Fibroblast of skin of left biceps (primary cell): ENCODE results near the gene MAP2K5.

Source experiments
- DNase-seq, 2 experiments: peaks; one replicate each; pipeline ENCODE4 v3.0.0-alpha.2; 2013; ENCODE audit warnings: low read depth in 2 of 2

MAP2K5 gene

DNA sequence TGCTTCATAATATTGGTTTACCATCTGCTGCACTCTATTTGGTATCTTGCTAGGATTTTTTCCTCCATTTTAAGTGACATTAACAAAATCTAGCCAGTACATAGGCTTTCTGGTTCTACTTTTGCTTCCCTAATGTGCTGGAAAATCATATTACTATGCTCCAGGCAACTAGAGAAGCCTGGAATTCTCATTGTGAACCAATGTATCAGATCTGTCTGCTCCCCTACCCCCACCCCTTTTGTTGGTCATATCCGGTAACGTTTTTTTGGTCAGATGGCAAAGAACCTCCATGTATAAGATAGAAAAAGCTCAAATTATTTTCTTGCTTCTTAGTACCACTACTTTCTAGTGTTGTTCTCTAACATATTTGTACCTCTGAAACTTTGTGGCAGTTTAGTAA is 17.1 kb downstream of the MAP2K5 start:
- no peak for DNase-seq

- no peak for DNase-seq
Measured at GRCh38 chr15:67560320-67560719, 17.8 kb downstream of the MAP2K5 start.

DNA sequence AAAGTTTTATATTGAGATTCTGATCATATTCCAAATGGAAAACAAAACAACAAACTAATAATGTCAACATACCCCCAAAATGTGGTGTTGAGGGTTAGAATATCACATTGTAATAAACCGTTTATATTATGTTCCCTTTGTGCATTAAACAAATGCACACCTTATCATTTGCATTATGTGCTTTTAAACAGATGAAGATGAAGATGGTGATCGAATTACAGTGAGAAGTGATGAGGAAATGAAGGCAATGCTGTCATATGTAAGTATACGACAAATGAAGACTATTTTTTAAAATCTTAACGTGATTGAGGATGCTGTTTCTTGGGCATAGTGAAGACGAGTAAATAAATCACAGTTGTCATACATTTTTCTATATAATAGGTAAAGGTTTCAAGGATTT is 20.6 kb downstream of the MAP2K5 start:
- DNase-seq: no peak

DNA sequence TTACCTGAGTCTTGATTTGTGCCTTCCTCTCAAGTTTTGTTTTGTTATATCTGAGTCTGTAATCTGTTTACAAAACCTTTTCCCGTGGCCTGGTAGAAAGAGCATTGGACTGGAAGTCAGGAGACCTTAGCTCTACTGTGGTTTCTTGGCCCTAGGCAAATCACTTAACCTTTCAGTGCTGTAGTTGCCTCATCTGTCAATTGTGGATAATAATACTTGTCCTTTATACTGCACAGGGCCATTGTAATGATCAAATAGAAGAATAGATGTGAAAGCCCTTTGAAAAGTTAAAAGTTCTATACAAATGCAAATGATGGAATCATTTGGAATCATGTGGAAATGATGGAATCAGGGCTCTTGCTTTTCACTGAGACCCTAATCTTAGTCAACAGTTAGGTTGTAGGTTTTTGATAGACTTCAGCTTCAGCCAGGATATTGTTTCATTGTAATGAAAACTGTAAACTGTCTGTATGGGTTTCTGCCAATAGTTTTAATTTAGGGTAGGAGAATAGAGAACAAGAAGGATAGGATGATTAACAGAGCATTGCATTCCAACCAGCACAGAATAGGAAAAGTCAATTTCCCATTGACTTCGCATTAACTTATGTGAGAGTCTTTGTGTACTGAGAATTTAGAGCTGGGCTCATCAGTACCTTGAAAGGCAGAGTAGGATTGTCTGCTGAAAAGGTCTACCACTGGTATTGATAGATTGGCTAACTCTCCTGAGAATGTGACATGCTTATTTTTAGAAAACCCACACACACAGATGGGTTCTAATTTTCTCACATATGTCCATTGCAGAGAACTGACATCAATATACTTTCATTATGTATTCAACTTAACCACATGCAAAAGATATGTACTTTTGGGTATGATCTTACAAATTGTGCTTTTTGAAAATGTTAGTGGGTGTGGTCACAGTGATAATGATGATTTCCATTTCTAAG is 21.8 kb downstream of the MAP2K5 start:
- DNase-seq: no peak

DNA sequence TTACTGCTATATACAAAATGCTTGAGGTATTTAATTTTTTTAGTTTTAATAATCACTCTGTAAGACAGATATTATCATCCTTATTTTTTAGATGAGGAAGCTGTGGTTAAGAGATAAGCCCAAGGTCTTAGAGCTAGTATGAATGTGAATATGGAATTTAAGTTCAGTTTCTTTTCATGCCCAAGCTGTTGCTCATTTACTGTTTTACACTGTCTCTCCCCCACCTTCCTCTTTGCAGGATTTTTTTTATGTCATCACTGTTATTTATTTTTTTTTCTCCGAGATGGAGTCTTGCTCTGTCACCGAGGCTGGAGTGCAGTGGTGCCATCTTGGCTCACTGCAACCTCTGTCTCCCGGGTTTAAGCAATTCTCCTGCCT is 22.5 kb downstream of the MAP2K5 start:
- no peak for DNase-seq

DNA sequence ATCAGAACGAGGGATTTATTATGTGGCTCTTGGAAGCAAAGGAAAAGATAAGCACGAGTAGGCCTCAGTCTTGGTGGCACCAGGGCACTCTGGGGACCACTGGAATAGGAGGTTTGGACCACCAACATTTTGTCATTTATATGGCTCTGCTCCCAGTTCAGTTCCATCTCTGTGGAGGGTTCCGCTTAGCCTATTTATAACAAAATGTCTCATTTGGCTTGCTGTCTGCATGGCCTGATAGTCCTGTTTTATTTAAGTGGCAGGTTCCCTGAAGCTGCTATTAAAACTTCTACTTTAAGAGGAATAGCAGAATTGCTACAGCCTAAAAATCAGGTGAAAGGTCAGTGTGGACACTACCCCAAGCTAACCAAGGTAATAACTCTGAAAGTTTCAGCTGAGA is 27.2 kb downstream of the MAP2K5 start:
- DNase-seq: no peak

- DNase-seq: no peak
Measured at GRCh38 chr15:67570875-67571647, 28.6 kb downstream of the MAP2K5 start.

DNA sequence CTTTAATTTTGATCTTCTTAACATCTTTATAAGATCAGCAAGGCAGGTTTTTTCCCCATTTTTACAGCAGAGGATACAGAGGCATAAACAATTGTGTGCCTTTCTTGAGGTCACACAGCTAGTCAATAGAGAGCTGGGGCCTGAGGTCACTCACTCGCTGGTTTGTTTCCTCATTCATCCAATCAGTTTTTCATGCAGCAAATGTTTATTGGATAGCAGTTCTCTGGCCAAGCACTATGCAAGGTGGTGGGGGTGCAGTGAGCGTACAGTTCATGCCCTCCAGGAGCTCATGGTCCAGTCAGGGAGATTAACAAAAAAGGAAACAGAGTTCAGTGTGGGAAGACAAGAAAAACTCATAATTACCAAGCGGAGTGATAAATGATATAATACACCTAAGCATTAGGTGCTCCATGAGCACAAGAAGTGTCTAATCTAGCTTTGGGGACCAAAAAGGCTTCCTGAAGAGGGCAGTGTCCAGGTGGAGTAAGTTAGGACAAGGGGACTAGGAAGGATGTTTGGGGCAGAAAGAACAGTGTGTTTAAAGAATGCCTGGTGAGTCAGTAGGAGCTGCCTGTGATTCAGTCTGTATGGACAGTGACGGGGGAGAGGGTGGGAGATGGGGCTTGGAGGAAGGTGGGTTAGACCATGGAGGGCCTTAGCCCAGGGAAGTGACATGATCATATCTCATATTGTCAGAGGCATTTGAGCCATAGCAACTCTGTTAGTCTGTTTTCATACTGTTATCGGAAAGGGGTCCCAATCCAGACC is 29.3 kb downstream of the MAP2K5 start:
- no peak for DNase-seq

GRCh38 chr15:67573194-67573593 is 30.7 kb downstream of the MAP2K5 start:
- no peak for DNase-seq

DNA sequence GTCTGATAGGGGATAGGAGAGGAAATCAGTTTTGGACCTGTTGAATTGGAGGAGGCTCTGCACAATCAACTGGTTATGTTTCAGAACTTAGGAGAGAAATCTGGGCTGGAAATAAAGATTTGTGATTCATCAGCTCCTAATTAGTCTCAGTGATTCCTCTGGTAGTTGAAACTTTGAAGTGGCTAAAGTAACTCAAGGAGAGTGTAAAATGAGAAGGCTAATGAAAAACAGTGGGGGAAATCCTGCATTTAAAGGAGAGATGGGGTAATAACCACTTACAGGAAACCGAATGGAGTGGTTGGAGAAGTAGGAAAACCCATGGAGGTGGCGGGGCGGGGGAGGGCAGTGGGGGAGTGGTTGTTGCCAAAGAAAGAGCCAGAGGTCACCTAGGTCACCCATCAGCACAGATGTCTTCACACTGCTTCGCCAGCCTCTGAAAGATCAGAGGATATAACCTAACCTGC is 32.6 kb downstream of the MAP2K5 start:
- DNase-seq: peak; percentile 29 to 33

DNA sequence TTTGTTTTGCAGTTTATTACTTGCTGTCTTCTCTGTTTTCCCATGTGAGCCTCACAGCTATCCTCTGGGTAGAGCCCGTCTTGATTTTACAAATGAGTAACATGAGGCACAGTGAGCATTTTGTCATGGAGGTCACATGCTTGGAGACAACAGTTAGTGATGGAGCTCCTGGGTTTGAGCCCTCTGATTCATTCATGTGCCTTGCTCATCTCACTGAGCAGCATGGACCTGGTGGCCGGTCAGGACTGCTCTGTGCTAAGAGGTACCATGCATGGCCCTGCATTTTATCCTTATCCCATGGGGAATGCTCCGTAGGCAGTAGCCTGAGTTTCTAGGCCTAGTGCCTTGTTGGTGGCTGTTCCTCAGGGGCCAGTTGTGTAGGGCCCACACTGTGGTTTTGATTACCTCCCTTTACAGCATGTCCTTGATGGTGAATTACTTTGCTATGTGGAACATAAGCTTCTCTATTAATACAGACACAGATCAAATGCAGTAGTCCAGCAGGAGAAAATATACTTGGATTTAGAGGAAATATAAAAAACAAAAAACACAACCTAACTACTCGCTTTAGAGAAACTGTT is 35.6 kb downstream of the MAP2K5 start:
- no peak for DNase-seq

GRCh38 chr15:67579164-67579563 is 36.7 kb downstream of the MAP2K5 start:
- DNase-seq: peak; percentile 15 to 19

- no peak for DNase-seq
Measured at GRCh38 chr15:67579967-67580366, 37.5 kb downstream of the MAP2K5 start.

DNA sequence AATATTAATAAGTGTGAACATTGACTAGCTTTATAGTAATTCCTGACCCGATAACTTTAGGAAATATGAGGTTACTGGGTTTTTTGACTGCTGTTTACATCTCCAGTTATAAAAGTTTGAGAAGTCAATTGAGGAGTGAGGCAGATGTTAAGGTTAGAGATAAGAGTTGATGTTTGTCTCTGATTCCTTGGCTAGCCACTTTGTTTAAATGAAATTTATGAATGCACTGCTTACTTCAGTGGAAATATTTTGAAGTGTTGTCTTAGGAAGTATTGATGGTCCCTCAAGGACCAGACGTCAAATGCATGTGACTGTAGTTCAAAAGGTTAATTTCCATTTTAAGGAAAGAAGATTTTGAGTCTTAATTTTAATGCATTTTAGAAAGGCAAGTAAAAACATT is 41.7 kb downstream of the MAP2K5 start:
- DNase-seq: no peak

DNA sequence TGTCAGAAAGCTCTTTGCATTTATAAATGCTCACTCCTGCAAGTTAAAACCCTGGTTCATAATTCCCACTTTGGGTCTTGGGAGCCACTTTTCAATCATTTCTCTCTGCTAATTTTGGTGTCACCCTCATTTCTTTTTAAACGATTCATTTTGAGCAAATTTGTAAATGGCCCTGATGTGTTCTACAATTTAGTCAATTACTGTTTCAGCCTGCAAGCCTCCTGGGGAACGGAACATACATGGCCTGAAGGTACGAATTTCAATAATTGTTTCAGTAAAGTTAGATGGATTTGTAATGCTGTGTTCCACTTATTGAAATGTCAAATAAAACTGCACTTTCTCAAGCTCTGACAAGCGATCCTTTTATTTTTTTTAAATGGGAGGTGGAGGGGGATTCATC is 43.2 kb downstream of the MAP2K5 start:
- DNase-seq: no peak

DNA sequence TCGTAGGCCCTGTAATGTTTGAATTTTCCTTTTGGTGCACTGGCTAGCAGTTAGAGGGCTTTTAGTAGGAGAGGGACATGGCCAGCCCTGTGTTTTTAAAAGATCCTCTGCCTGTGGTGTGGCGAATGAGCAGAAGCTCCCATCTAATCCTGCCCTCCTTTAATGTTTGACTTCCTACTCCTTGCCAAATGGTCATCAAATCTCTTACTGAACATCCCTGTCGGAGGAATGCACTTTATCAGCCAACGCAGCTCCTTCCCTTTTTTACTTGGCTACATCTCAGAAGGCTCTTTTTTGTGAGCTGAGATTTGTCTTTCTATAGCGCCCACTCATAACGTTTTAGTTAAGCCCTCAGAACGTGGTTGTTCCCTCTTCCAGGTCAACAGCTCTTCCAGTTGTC is 44.8 kb downstream of the MAP2K5 start:
- DNase-seq: no peak

- no peak for DNase-seq
Measured at GRCh38 chr15:67587754-67588153, 45.3 kb downstream of the MAP2K5 start.

DNA sequence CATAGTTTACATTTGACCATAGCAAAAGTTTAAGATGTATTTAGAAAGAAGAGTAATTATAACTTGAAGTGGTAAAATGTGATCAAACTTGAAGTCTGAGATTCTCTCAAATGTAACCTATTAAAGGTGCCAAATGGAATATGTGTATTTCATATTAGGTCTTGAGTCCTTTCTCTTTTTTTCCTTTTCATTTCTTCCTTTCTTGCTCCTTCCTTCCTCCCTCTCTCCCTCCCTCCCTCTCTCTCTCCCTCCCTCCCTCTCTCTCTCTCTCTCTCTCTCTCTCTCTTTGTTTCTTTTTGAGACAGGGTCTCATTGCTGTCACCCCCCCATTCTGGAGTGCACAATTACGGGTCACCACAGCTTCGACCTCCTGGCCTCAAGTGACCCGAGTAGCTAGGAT is 47.7 kb downstream of the MAP2K5 start:
- DNase-seq: no peak

- DNase-seq: no peak
Measured at GRCh38 chr15:67592245-67592644, 49.7 kb downstream of the MAP2K5 start.

DNA sequence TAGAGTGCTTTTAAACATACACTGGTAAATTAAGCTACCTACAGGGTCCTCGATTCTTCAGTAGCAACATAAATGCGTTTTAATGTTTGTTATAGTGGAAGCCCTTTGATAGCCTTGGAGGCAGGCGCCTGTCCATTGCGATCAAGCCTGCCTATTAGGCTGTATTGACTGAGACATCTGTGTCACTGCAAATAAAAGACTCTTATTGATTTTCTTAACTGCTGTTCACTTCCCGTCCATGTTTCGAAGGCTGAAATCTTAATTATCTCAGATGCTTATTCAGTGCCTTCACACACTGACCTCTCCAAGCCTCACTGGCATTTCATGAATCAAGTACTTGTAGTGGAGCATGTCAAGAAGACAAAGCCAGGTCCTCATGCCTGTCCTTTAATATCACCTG is 51.1 kb downstream of the MAP2K5 start:
- DNase-seq: no peak

DNA sequence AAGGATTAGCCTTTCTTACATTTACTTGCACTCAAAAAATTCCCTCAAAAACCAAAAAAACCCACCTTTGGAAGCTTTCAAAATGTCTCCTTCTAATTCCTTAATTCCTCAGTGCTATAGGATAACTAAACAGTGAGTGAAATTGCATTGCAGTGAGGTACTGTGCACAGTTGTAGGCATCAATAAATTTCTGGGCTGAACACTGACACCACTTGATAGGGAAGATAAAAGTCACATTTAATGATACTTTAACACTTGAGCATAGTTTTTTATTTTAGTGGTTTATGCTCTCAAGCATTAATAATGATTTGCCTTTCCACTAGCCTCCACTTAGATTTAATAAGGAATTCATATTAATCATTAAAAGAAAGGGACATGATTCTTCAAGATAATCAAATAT is 52.3 kb downstream of the MAP2K5 start:
- DNase-seq: no peak

DNA sequence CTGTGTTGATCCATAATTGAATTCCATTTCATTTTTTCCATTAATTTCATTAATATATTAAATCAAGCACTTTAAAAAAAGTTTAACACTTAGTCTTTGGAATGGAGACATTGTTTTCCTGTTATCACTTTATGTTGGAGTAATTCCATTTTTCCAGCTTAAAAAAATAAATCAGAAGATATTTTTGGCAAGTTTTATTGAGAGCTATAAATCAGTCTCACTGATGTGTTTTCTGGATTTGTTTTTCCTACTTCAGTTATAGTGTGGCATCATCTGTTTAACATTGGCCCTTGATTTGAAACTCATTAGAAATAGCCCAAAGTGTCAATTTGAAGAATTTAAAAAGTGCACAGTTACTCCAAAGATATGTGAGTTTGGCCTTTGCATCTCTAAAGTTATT is 53.1 kb downstream of the MAP2K5 start:
- DNase-seq: no peak
